HG02840 (cell line): ENCODE data around the gene COMMD1.

Source experiments
- ATAC-seq: cut with Tn5 transposase; IDR thresholded peaks from one replicate; pipeline ENCODE4 v1.9.1; 2021; ENCODE audit warnings: mild to moderate bottlenecking, moderate library complexity, moderate number of reproducible peaks; ENCODE audit not compliant: unreplicated experiment, low FRiP score

COMMD1 gene

DNA sequence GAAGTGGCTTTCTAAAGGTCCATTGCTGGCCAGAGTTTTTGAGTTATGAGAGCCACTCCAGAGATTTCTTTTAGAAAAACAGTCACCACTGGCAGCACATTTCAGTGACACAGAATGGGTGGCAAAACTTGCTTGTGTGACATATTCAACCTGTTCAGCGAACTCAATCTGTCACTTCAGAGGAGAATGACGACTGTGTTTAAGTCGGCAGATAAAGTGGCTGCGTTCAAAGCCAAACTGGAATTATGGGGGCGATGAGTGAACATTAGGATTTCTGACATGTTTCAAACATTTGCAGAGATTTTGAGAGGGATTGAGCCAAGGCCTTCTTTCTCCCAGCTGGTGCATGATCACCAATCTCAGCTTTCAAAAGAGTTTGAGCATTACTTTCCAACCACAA, 150.9 kb downstream of the COMMD1 start:
- no peak for ATAC-seq

DNA sequence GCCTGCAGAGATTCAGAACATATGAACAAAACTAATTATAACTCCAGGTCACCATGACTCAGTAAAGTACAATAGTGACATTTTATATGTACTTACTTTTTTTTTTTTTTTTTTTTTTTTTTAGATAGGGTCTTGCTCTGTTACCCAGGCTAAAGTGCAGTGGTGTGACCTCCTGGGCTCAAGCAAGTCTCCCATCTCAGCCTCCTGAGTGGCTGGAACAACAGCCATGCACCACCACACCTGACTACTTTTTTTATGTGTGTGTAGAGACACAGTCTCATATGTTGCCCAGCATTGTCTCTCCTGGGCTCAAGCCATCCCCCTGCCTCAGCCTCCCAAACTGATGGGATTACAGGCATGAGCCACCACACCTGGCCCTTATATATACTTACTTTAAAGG, 159.8 kb downstream of the COMMD1 start:
- ATAC-seq: no peak

- no peak for ATAC-seq
Measured at GRCh38 chr2:62071126-62071598, 165.7 kb downstream of the COMMD1 start.

DNA sequence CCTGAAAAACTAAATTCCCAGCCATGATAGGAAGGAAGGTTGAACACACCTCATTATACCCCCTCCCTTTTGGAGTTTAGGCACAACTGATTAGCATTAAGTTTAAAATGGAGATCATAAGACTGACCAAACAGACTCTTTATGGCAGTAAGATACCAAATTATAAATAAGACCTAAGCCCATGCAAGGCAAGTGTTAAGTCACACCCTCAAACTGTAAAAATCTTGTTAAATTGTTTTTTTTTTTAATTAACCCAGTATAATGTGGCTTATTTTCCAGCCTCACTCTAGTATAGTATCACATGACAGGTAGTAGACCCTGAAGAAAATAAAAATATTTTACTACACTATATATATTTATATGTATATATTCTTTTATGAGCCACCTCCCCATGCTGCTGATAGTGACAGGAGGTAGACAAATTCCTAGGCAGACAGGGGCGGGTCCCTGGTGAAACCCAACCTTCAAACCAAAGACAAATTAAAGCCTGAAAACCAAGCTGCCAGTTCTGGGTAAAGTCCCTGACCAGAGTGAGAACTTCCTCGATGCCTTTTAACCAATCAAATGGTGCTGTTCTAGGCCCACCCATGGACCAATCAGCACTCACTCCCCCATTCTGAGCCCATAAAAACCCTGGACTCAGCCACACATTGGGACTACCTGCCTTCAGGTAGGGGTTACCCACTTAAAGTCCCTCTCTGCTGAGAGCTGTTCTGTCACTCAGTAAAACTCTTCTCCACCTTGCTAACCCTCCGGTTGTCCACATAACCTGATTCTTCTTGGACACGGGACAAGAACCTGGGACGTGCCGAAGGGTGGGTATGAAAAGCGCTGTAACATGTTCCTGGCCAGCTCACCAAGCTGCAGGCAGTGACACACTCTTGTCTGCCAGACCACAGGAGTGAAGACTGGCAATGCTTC, 166.5 kb downstream of the COMMD1 start:
- ATAC-seq: no peak

GRCh38 chr2:62074233-62074632, 168.8 kb downstream of the COMMD1 start:
- ATAC-seq: no peak

GRCh38 chr2:62076980-62077638, 171.6 kb downstream of the COMMD1 start:
- ATAC-seq: no peak

DNA sequence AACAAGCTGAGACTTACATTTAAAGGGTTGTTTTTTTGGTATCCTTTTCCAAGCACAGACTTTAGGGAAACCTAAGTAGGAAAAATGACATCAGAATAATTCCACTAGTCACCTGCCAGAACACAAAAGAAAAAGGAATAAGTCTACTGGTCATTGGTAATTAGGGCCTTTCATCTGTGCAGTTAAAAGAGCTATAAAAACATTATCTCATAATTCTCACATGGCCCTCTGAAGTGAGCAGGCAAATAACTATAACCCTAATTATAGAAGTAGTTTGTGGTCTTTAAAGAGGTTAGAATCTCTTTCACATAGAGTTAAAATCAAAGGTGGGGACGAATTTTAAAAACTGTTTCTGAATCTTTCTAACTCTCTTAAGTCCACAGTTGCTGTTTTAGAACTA, 179.3 kb downstream of the COMMD1 start:
- ATAC-seq: no peak

- no peak for ATAC-seq
Measured at GRCh38 chr2:62089658-62090057, 184.2 kb downstream of the COMMD1 start.

DNA sequence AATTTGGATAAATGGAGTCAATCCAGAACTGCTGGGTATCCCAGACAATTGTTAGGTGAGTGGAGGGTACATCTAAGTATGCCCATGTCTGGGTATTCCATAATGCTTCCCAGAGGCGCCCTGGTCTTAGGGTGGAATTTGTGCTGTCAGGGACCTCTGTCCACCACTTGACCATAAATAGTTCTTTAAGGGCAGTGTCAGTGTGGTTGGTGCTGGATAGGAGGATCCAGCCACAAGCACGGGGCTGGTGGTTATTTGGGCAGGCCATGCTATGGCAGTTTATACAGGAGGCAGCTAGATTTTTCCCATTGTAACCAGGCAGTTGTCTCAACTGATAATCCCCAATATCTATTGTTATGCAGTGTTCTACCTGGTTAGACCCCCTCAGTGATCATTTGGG, 186.0 kb downstream of the COMMD1 start:
- ATAC-seq: no peak

GRCh38 chr2:62099050-62099449, 193.6 kb downstream of the COMMD1 start:
- no peak for ATAC-seq

DNA sequence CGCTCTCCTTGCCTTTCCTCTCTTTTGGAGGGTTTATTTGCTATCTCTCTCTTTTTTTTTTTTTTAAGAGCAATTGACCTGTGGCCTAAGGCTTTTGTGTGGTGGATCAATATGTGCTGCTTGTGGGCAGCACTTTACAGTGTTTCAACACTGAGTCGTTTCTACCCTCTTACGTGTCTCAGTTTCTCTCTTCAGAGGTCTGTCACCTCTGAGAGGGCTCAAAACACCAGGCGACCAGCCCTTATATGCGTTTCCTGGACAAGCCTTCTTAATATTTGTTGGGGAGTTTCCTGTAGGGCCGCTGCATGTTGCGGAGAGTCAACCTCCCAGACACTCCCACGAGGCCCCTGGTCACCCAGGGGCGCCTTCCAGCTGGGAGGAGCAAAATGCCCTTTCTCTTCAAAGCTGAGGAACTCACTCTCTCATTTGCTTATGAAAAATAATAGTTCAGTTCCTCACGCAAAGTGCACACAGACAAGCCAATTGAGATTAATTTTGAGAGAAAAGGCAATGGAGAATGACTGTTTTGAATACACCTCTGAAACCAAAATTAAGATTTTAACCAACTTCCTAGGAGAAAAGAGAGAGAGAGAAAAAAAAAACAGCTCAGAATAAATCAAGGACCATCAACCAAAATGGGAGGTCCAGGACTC, 194.2 kb downstream of the COMMD1 start:
- peak; percentile 89 for ATAC-seq

GRCh38 chr2:62101886-62102285, 196.4 kb downstream of the COMMD1 start:
- no peak for ATAC-seq

DNA sequence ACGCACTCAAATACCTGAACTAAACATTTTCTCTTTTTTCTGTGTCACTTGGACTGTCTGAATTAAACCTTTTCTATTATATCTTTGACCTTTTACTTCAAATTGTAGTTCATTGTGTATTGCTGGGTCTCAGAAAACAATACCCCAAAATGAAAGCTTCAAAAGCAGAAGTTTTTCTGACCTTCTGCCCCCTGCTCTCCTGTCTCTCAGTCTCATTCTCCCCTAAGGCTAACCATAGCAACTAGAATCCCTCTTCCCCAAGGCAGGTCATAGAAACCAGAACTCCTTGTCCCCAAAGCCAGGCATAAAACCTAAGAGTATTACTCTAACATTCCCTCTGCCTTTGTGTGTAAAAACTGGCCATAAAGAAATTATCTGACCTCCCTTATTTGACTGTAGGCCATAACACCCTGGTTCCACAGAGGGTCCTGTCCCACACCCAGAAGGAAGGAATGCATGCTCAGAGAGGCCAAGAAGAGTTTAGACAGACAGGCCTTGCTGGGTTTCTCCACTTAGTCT, 197.0 kb downstream of the COMMD1 start:
- no peak for ATAC-seq

- no peak for ATAC-seq
Measured at GRCh38 chr2:62109554-62109953, 204.1 kb downstream of the COMMD1 start.

DNA sequence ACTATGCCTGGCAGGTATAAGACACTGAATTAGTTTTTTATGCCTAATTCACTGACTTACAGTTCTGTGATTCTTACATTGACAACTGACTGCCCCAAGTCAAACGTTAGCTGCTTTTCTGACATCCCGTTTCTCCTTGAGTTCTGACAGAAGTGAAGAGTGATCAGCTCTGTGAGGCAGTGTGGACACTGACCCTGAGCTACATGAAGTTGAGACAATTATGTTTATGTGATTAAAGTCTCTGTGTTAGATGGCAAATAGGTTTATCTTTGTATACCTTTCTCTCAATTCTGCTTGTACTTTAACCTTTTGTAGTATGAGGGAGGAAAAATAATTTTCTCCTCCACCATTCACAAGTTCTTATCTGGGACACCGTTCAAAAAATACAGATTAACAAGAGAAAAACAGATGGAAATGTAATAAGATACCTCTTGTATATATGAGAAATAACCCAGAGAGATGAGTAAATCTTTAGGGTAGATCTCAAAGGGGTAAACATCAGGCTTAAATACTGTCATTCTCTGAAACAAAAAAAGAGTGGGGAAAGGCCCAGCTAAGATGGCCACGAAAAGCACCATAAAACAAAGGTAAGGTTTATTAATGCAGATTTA, 205.0 kb downstream of the COMMD1 start:
- no peak for ATAC-seq

DNA sequence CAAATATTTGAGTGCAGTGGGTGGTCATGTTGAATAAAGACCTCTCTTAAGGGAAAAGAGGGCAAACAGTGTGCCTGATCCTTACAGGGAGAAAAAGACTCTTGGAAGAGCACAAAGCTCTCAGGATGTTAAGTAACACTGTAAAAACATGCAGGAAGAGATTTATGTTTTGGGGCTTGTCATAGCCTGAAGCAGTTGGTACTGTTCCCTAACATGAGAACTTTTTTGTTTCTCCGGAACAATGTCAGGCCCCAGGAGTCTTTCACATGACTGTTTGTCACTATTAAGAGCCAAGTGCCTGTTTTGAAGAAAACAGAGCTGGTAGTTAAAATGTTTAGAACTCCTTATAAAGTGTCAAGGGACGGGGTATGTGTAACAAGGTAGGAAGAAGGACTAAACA, 206.7 kb downstream of the COMMD1 start:
- ATAC-seq: no peak

- ATAC-seq: no peak
Measured at GRCh38 chr2:62114564-62114963, 209.1 kb downstream of the COMMD1 start.

DNA sequence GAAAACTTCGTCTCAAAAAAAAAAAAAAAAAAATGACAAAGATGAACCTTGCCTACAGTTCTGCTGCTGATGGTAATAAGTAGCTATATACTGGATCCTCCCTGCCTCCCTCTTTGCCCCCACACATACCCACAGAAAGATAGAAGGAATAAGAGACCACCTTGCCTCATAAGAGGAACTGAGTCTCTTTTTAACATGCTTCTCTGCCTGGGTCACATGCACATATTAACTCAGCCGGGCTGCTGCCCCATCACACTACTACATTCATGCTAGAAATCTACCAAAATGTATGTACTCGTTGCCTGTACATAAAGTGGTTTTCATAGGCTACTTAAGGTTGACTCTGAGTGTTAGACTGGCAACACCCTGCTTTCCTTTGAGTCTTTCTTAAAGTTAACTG, 211.5 kb downstream of the COMMD1 start:
- ATAC-seq: no peak

DNA sequence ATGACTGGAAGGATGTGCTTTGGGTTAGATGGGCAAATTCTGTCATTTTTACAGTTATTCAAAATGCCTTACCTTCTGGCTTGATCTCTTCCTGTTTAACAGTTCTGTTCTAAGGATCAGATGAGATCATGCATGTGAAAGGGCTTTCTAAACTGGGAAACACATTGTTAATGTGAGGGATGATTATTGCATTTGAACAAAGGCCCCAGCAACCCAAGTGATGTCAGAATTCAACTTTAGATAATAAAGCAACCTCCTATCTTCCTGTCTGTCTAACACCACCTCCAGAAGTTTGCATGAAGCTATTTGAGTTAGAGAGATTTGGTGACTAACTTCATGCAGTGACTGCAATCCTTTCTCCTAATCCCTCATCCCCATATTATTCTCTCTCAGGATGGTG, 212.7 kb downstream of the COMMD1 start:
- ATAC-seq: no peak

GRCh38 chr2:62119311-62119974, 214.0 kb downstream of the COMMD1 start:
- ATAC-seq: no peak
